NCI-H2107 (cell line): ENCODE results near the gene MAD2L1.
"Not testable (repeated sequence)": the region's sequence is repeated elsewhere in the genome, so short reads cannot be mapped to it uniquely, and the experiment has no call there.

ENCODE experiments used
- DNase-seq: peaks from one replicate; lab custom pipeline; 2025; lab: John Stamatoyannopoulos, UW

Gene MAD2L1

GRCh38 chr4:120066517-120067340 lies at the start of gene MAD2L1:
Gene MAD2L1, minus strand, starts transcription at chr4:120066848. Its CDS starts 114 bp downstream, at chr4:120066734.
- DNase-seq: peak; percentile 89

GRCh38 chr4:120111745-120112144 lies 45.1 kb upstream of the MAD2L1 start:
- no peak for DNase-seq

GRCh38 chr4:120109406-120109805 lies 42.8 kb upstream of the MAD2L1 start:
- DNase-seq: no peak

GRCh38 chr4:120105472-120105871 lies 38.8 kb upstream of the MAD2L1 start:
- DNase-seq: no peak

GRCh38 chr4:120096508-120097297 lies 30.1 kb upstream of the MAD2L1 start:
- DNase-seq: no peak

- no peak for DNase-seq
Observed at GRCh38 chr4:120088507-120088906, 21.9 kb upstream of the MAD2L1 start.

- DNase-seq: not testable (repeated sequence)
Observed at GRCh38 chr4:120088066-120088465, 21.4 kb upstream of the MAD2L1 start.

GRCh38 chr4:120085705-120086104 lies 19.1 kb upstream of the MAD2L1 start:
- no peak for DNase-seq

- DNase-seq: no peak
Observed at GRCh38 chr4:120084327-120084726, 17.7 kb upstream of the MAD2L1 start.

- DNase-seq: no peak
Observed at GRCh38 chr4:120083152-120083551, 16.5 kb upstream of the MAD2L1 start.

GRCh38 chr4:120082251-120082650 lies 15.6 kb upstream of the MAD2L1 start:
- no peak for DNase-seq

- DNase-seq: no peak
Observed at GRCh38 chr4:120081726-120082125, 15.1 kb upstream of the MAD2L1 start.

- no peak for DNase-seq
Observed at GRCh38 chr4:120080533-120080932, 13.9 kb upstream of the MAD2L1 start.

- DNase-seq: no peak
Observed at GRCh38 chr4:120079839-120080520, 13.3 kb upstream of the MAD2L1 start.

GRCh38 chr4:120078216-120078615 lies 11.6 kb upstream of the MAD2L1 start:
- no peak for DNase-seq

- peak; percentile 3 for DNase-seq
Observed at GRCh38 chr4:120071192-120071795, 4.6 kb upstream of the MAD2L1 start.

GRCh38 chr4:120070196-120070595 lies 3.5 kb upstream of the MAD2L1 start:
- DNase-seq: no peak

- DNase-seq: no peak
Observed at GRCh38 chr4:120065974-120066516, 603 bp downstream of the MAD2L1 start.

GRCh38 chr4:120064887-120065286 lies 1.8 kb downstream of the MAD2L1 start:
- DNase-seq: no peak

GRCh38 chr4:120063711-120064110 lies 2.9 kb downstream of the MAD2L1 start:
- DNase-seq: not testable (repeated sequence)

GRCh38 chr4:120062663-120063195 lies 3.9 kb downstream of the MAD2L1 start:
- DNase-seq: no peak

GRCh38 chr4:120059036-120059435 lies 7.6 kb downstream of the MAD2L1 start:
- no peak for DNase-seq
